Trophoblast cell (in vitro differentiated cells and primary cell): ENCODE measurements around the gene SHFL.

Source experiments
- DNase-seq, 2 donors: peaks; one replicate each; pipeline ENCODE4 v3.0.0-alpha.2; 2016
- H2AFZ ChIP-seq: 2 replicates; pipeline ENCODE4 v1.6.1; 2013; ENCODE audit warnings: low read length, moderate library complexity, mild to moderate bottlenecking; ENCODE audit not compliant: insufficient read depth, poor library complexity
- H2AK5ac ChIP-seq: 2 replicates; pipeline ENCODE4 v1.6.1; 2013; ENCODE audit warnings: mild to moderate bottlenecking, low read length
- H2BK120ac ChIP-seq: 2 replicates; pipeline ENCODE4 v1.6.1; 2013; ENCODE audit warnings: low read length, mild to moderate bottlenecking, moderate library complexity; ENCODE audit not compliant: insufficient read depth, poor library complexity
- H2BK12ac ChIP-seq: 2 replicates; pipeline ENCODE4 v1.6.1; 2013; ENCODE audit warnings: mild to moderate bottlenecking, low read length, moderate library complexity
- H2BK5ac ChIP-seq: 2 replicates; pipeline ENCODE4 v1.6.1; 2013; ENCODE audit warnings: low read length, low read depth, moderate library complexity, mild to moderate bottlenecking; ENCODE audit not compliant: poor library complexity
- H3K14ac ChIP-seq: 2 replicates; pipeline ENCODE4 v1.6.1; 2013; ENCODE audit warnings: mild to moderate bottlenecking, low read length
- H3K18ac ChIP-seq: 2 replicates; pipeline ENCODE4 v1.6.1; 2013; ENCODE audit warnings: mild to moderate bottlenecking, low read length
- H3K23ac ChIP-seq: 2 replicates; pipeline ENCODE4 v1.6.1; 2013; ENCODE audit warnings: low read length
- H3K27ac ChIP-seq: 2 replicates; pipeline ENCODE4 v1.5.1; 2013; ENCODE audit warnings: low read depth, mild to moderate bottlenecking, inconsistent platforms, low read length, moderate library complexity
- H3K27me3 ChIP-seq: 2 replicates; pipeline ENCODE4 v1.6.1; 2013; ENCODE audit warnings: inconsistent platforms, mild to moderate bottlenecking, low read length, moderate library complexity; ENCODE audit not compliant: insufficient read depth
- H3K36me3 ChIP-seq, 2 experiments: 1 replicate in 1 of 2; 2 replicates in 1 of 2; pipeline ENCODE4 v1.6.1; 2013; ENCODE audit warnings: low read length in 2 of 2, mild to moderate bottlenecking in 2 of 2, moderate library complexity in 1 of 2; ENCODE audit not compliant: insufficient read depth in 2 of 2, control insufficient read depth in 1 of 2
- H3K4ac ChIP-seq: 2 replicates; pipeline ENCODE4 v1.6.1; 2013; ENCODE audit warnings: low read depth, mild to moderate bottlenecking, low read length, moderate library complexity
- H3K4me1 ChIP-seq, 2 experiments: 1 replicate in 1 of 2; 2 replicates in 1 of 2; pipeline ENCODE4 v1.6.1; 2013; ENCODE audit warnings: low read length in 2 of 2, mild to moderate bottlenecking in 2 of 2, moderate library complexity in 1 of 2; ENCODE audit not compliant: insufficient read depth in 2 of 2, control insufficient read depth in 1 of 2
- H3K4me2 ChIP-seq: 2 replicates; pipeline ENCODE4 v1.6.1; 2013; ENCODE audit warnings: inconsistent platforms, mild to moderate bottlenecking, low read length, moderate library complexity
- H3K4me3 ChIP-seq: 2 replicates; pipeline ENCODE4 v1.5.1; 2013; ENCODE audit warnings: mild to moderate bottlenecking, low read depth, low read length, inconsistent platforms
- H3K79me1 ChIP-seq: one replicate; pipeline ENCODE4 v1.6.1; 2013; ENCODE audit warnings: low read length
- H3K79me2 ChIP-seq: 2 replicates; pipeline ENCODE4 v1.6.1; 2013; ENCODE audit warnings: low read length, mild to moderate bottlenecking; ENCODE audit not compliant: control insufficient read depth, insufficient read depth, poor library complexity
- H3K9ac ChIP-seq: 2 replicates; pipeline ENCODE4 v1.6.1; 2013; ENCODE audit warnings: mild to moderate bottlenecking, low read length
- H3K9me3 ChIP-seq: 2 replicates; pipeline ENCODE4 v1.6.1; 2013; ENCODE audit warnings: low read depth, mild to moderate bottlenecking, control low read depth, inconsistent platforms, low read length; ENCODE audit not compliant: insufficient read depth
- H4K12ac ChIP-seq: 2 replicates; pipeline ENCODE4 v1.6.1; 2013; ENCODE audit warnings: low read depth, mild to moderate bottlenecking, low read length, moderate library complexity
- H4K8ac ChIP-seq: 2 replicates; pipeline ENCODE4 v1.6.1; 2013; ENCODE audit warnings: low read depth, mild to moderate bottlenecking, low read length, moderate library complexity
- H4K91ac ChIP-seq: one replicate; pipeline ENCODE4 v1.6.1; 2013; ENCODE audit warnings: low read depth, mild to moderate bottlenecking, low read length, moderate library complexity
- WGBS: extraction: QIAGEN DNeasy Blood & Tissue Kit; methylation state at CpG from one replicate; pipeline ENCODE4 v1.1.7; 2013; ENCODE audit warnings: missing lambda C conversion rate; ENCODE audit not compliant: insufficient read length, insufficient coverage; ENCODE audit errors: extremely low coverage; 5-methylcytosine and 5-hydroxymethylcytosine counted together

Gene SHFL

GRCh38 chr19:10087296-10088061 is 1.4 kb downstream of the SHFL start:
- peaks cover 5% of the 10 kb centered on the region for H3K9me3 ChIP-seq
- H3K4me1 ChIP-seq = peaks cover 3 to 4% of the 10 kb centered on the region in 2 experiments
- no peak overlapping the region for H3K27ac ChIP-seq
- H3K36me3 ChIP-seq = no peaks in the 10 kb centered on the region
- no peak overlapping the region for H4K91ac ChIP-seq
- H3K4me2 ChIP-seq = no peak overlapping the region
- H3K9ac ChIP-seq = no peak overlapping the region
- no peak overlapping the region for H3K4ac ChIP-seq
- WGBS = no CpG with 5 or more reads among the region's 18 CpGs
- H4K12ac ChIP-seq = no peak overlapping the region
- no peak overlapping the region for H2AK5ac ChIP-seq
- no peak overlapping the region for H4K8ac ChIP-seq
- H3K27me3 ChIP-seq = peaks cover 19% of the 10 kb centered on the region
- H3K79me1 ChIP-seq = no peaks in the 10 kb centered on the region
- no peak overlapping the region for H2AFZ ChIP-seq
- DNase-seq = no peak
- H3K23ac ChIP-seq = no peak overlapping the region
- no peak overlapping the region for H2BK12ac ChIP-seq
- no peak overlapping the region for H3K4me3 ChIP-seq
- H2BK120ac ChIP-seq = no peak overlapping the region
- no peaks in the 10 kb centered on the region for H3K79me2 ChIP-seq
- H3K18ac ChIP-seq = no peak overlapping the region
- H2BK5ac ChIP-seq = no peak overlapping the region
- no peak overlapping the region for H3K14ac ChIP-seq

GRCh38 chr19:10088949-10089554 is 2.9 kb downstream of the SHFL start:
- DNase-seq = no peak
- WGBS = no CpG with 5 or more reads among the region's 6 CpGs
- H4K8ac ChIP-seq = no peak overlapping the region
- H3K27me3 ChIP-seq = peaks cover 19% of the 10 kb centered on the region
- H4K91ac ChIP-seq = no peak overlapping the region
- no peak overlapping the region for H2BK12ac ChIP-seq
- H2AFZ ChIP-seq = no peak overlapping the region
- H3K4me3 ChIP-seq = no peak overlapping the region
- H3K36me3 ChIP-seq = no peaks in the 10 kb centered on the region
- peaks cover 5% of the 10 kb centered on the region for H3K9me3 ChIP-seq
- no peak overlapping the region for H3K9ac ChIP-seq
- no peak overlapping the region for H3K27ac ChIP-seq
- H3K4ac ChIP-seq = no peak overlapping the region
- H2BK5ac ChIP-seq = no peak overlapping the region
- no peak overlapping the region for H3K23ac ChIP-seq
- H3K4me1 ChIP-seq = peaks cover 3 to 4% of the 10 kb centered on the region in 2 experiments
- H3K79me2 ChIP-seq = no peaks in the 10 kb centered on the region
- H2BK120ac ChIP-seq = no peak overlapping the region
- no peak overlapping the region for H3K14ac ChIP-seq
- no peak overlapping the region for H2AK5ac ChIP-seq
- H3K18ac ChIP-seq = no peak overlapping the region
- no peak overlapping the region for H4K12ac ChIP-seq
- H3K79me1 ChIP-seq = no peaks in the 10 kb centered on the region
- no peak overlapping the region for H3K4me2 ChIP-seq

GRCh38 chr19:10089801-10090375 is 3.8 kb downstream of the SHFL start:
- H2BK120ac ChIP-seq = no peak overlapping the region
- H3K9ac ChIP-seq = no peak overlapping the region
- H3K9me3 ChIP-seq = peaks cover 5% of the 10 kb centered on the region
- no peaks in the 10 kb centered on the region for H3K36me3 ChIP-seq
- H4K8ac ChIP-seq = no peak overlapping the region
- H3K4ac ChIP-seq = no peak overlapping the region
- WGBS = no CpG with 5 or more reads among the region's 15 CpGs
- no peak overlapping the region for H2AK5ac ChIP-seq
- no peak overlapping the region for H3K18ac ChIP-seq
- H3K79me2 ChIP-seq = no peaks in the 10 kb centered on the region
- H3K23ac ChIP-seq = no peak overlapping the region
- H3K79me1 ChIP-seq = no peaks in the 10 kb centered on the region
- no peak overlapping the region for H3K14ac ChIP-seq
- DNase-seq = no peak
- H3K27me3 ChIP-seq = peaks cover 19% of the 10 kb centered on the region
- H4K12ac ChIP-seq = no peak overlapping the region
- H3K27ac ChIP-seq = no peak overlapping the region
- peak overlapping the region; percentile 44 for H3K4me3 ChIP-seq
- H2AFZ ChIP-seq = no peak overlapping the region
- H2BK12ac ChIP-seq = no peak overlapping the region
- no peak overlapping the region for H2BK5ac ChIP-seq
- peaks cover 3 to 4% of the 10 kb centered on the region in 2 experiments for H3K4me1 ChIP-seq
- no peak overlapping the region for H4K91ac ChIP-seq
- no peak overlapping the region for H3K4me2 ChIP-seq

- H3K27me3 ChIP-seq = peaks cover 9% of the 10 kb centered on the region
- no CpG with 5 or more reads among the region's 17 CpGs for WGBS
- H3K36me3 ChIP-seq = no peaks in the 10 kb centered on the region
- H3K9ac ChIP-seq = no peak overlapping the region
- peaks cover 1% of the 10 kb centered on the region for H3K79me1 ChIP-seq
- no peak overlapping the region for H3K27ac ChIP-seq
- no peak overlapping the region for H4K91ac ChIP-seq
- H4K8ac ChIP-seq = no peak overlapping the region
- no peak overlapping the region for H2BK12ac ChIP-seq
- H3K18ac ChIP-seq = no peak overlapping the region
- no peak overlapping the region for H3K4me3 ChIP-seq
- peaks cover 4 to 5% of the 10 kb centered on the region in 2 experiments for H3K4me1 ChIP-seq
- H2AK5ac ChIP-seq = no peak overlapping the region
- no peak for DNase-seq
- H3K9me3 ChIP-seq = peaks cover 8% of the 10 kb centered on the region
- H3K4ac ChIP-seq = no peak overlapping the region
- no peak overlapping the region for H3K14ac ChIP-seq
- peaks cover 1% of the 10 kb centered on the region for H3K79me2 ChIP-seq
- no peak overlapping the region for H3K23ac ChIP-seq
- no peak overlapping the region for H2BK120ac ChIP-seq
- no peak overlapping the region for H2BK5ac ChIP-seq
- no peak overlapping the region for H3K4me2 ChIP-seq
- H2AFZ ChIP-seq = no peak overlapping the region
- H4K12ac ChIP-seq = no peak overlapping the region
Observed at GRCh38 chr19:10091370-10091687, 5.2 kb downstream of the SHFL start.
